GM18519 (cell line): ENCODE results near the gene IL3RA.
"Not testable (repeated sequence)": the region's sequence is repeated elsewhere in the genome, so short reads cannot be mapped to it uniquely, and the experiment has no call there.

Experiments used
- ATAC-seq: cut with Tn5 transposase; IDR thresholded peaks from one replicate; pipeline ENCODE4 v1.9.1; 2021; ENCODE audit warnings: mild to moderate bottlenecking, moderate library complexity; ENCODE audit not compliant: unreplicated experiment, low FRiP score

Gene IL3RA

GRCh38 chrX:1420371-1420770, 83.8 kb downstream of the IL3RA start:
- no peak for ATAC-seq

- no peak for ATAC-seq
Measured at GRCh38 chrX:1421433-1422134, 85.0 kb downstream of the IL3RA start.

- no peak for ATAC-seq
Measured at GRCh38 chrX:1422135-1422465, 85.5 kb downstream of the IL3RA start.

GRCh38 chrX:1423215-1423614, 86.6 kb downstream of the IL3RA start:
- ATAC-seq = no peak

GRCh38 chrX:1424147-1424851, 87.7 kb downstream of the IL3RA start:
- ATAC-seq = no peak

GRCh38 chrX:1425381-1425780, 88.8 kb downstream of the IL3RA start:
- ATAC-seq = no peak

GRCh38 chrX:1426321-1426720, 89.7 kb downstream of the IL3RA start:
- not testable (repeated sequence) for ATAC-seq

GRCh38 chrX:1427756-1428155, 91.2 kb downstream of the IL3RA start:
- ATAC-seq = no peak

- no peak for ATAC-seq
Measured at GRCh38 chrX:1430451-1430850, 93.9 kb downstream of the IL3RA start.
